Fibroblast of lung (primary cell): ENCODE data around the gene GPAT3.

ENCODE experiments used
- CTCF ChIP-seq, 2 donors: IDR thresholded peaks in 1 of 2; conservative IDR thresholded peaks in 1 of 2; 1 replicate in 1 of 2; 2 replicates in 1 of 2; pipeline ENCODE4 v1.5.1; 2011 to 2012; ENCODE audit warnings: low read length in 2 of 2, control low read depth in 1 of 2, inconsistent platforms in 1 of 2, low read depth in 1 of 2, mild to moderate bottlenecking in 1 of 2
- EZH2 ChIP-seq: IDR thresholded peaks from 2 replicates; pipeline ENCODE4 v1.5.1; 2012; ENCODE audit warnings: low read length, control low read depth, mild to moderate bottlenecking; ENCODE audit errors: missing control alignments

- TF ChIP-seq CTCF (conservative IDR thresholded peaks at IDR 0.05 in 1 of 2, IDR thresholded peaks at IDR 0.05 in 1 of 2; ENCODE audit: low read depth in 1 of 2, low read length in 2 of 2) (peak; percentile 77 to 80), EZH2 (no peak)
Observed at GRCh38 chr4:83490876-83491450, 44.9 kb upstream of the GPAT3 start.
